GM12874 (cell line): ENCODE measurements around the gene DNAH6.

Experiments used
- CTCF ChIP-seq: IDR thresholded peaks from 2 replicates; pipeline ENCODE4 v1.5.1; 2011; ENCODE audit warnings: low read depth, mild to moderate bottlenecking, control low read depth, low read length, moderate library complexity; ENCODE audit not compliant: insufficient read depth

DNAH6 gene

GRCh38 chr2:84516234-84516986 is at the start of gene DNAH6:
Gene DNAH6 (plus strand): TSS chr2:84516498. CDS start chr2:84517827, 1,329 bp downstream.
- TF ChIP-seq CTCF, result no peak

- TF ChIP-seq CTCF, result no peak
Measured at GRCh38 chr2:84467389-84467788, 48.9 kb upstream of the DNAH6 start.

- TF ChIP-seq CTCF, result no peak
Measured at GRCh38 chr2:84472856-84473565, 43.3 kb upstream of the DNAH6 start.

GRCh38 chr2:84474176-84474575 is 42.1 kb upstream of the DNAH6 start:
- TF ChIP-seq CTCF, result no peak

- no peak for TF ChIP-seq CTCF
Measured at GRCh38 chr2:84477886-84478285, 38.4 kb upstream of the DNAH6 start.

GRCh38 chr2:84478867-84479266 is 37.4 kb upstream of the DNAH6 start:
- TF ChIP-seq CTCF, result no peak

- no peak for TF ChIP-seq CTCF
Measured at GRCh38 chr2:84481702-84482101, 34.6 kb upstream of the DNAH6 start.
